ENCODE results near the gene SGMS1. TPM values are rescaled to one million over a fixed set of nuclear protein-coding genes. Genes with fewer than 3 reads are reported as not detected.

The SGMS1 gene
- total and polyA plus RNA-seq, 2 experiments from 2014 or later: 15.0 to 34.7 TPM

DNA sequence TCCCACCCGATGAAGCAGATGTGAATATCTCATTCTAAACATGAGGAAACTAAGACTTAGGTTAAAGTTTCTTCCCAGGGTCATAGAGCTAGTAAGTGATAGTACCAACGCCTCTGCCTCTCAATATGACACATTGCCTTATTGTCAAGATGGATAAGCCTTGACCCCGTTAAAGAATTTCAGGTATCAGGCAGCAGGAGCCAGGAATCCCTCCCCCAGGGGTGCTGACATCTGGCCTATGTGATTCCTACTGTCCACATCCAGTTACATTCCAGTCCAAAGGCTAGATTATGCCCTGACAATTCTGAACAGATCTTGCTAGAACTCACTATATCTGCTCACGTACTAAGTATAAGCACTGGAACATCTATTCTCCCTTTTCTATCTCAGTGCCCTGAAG lies 314.4 kb downstream of the SGMS1 start (continued):
- no peak for TF ChIP-seq CREB1 (CRISPR knock-in tag; IDR thresholded peaks at IDR 0.05; ENCODE audit: low read depth)
- TF ChIP-seq ETS1 (IDR thresholded peaks at IDR 0.05): no peak
- no peak for TF ChIP-seq ZNF331 (CRISPR knock-in tag; IDR thresholded peaks at IDR 0.05; ENCODE audit: low read depth)
- no peak for TF ChIP-seq CTCF (conservative IDR thresholded peaks at IDR 0.05; ENCODE audit: low read depth in 2 of 2)

GRCh38 chr10:50304660-50305059 lies 319.1 kb downstream of the SGMS1 start:
- Mint-ChIP-seq H3K9me3 (no peaks in the 10 kb centered on the region), H3K36me3 (ENCODE audit: low read depth) (peaks cover under 1% of the 10 kb centered on the region; the same call in 1 of the 3 replicates), H3K4me1 (no peaks in the 10 kb centered on the region), H3K27me3 (ENCODE audit: insufficient read depth, low read depth, poor library complexity) (no peaks in the 10 kb centered on the region), H3K27ac (no peak overlapping the region), H3K4me3 (no peak overlapping the region)
- H3K4me3 ChIP-seq: no peak overlapping the region
- no peaks in the 10 kb centered on the region for H3K9me2 ChIP-seq (ENCODE audit: insufficient read depth)
- no peaks in the 10 kb centered on the region for H3F3A ChIP-seq (replicated peaks; ENCODE audit: low read depth)
- no peaks in the 10 kb centered on the region for H3K4me1 ChIP-seq (ENCODE audit: insufficient read depth)
- H3K27me3 ChIP-seq (ENCODE audit: insufficient read depth): no peaks in the 10 kb centered on the region
- H4K20me1 ChIP-seq (replicated peaks; ENCODE audit: insufficient read depth): no peaks in the 10 kb centered on the region
- no peak for TF ChIP-seq NANOG (IDR thresholded peaks at IDR 0.05; ENCODE audit: borderline replicate concordance)
- DNase-seq (ENCODE audit: low spot score): no peak
- H3K36me3 ChIP-seq (ENCODE audit: insufficient read depth): 0 out of 2 replicates have a peak, but pooled peaks cover 4% of the 10 kb centered on the region
- no peak for ATAC-seq
- H3K79me2 ChIP-seq (replicated peaks; ENCODE audit: insufficient read depth): no peaks in the 10 kb centered on the region
- no peak overlapping the region for H2AFZ ChIP-seq
- no peak overlapping the region for H3K27ac ChIP-seq (ENCODE audit: low read depth)
- no peak overlapping the region for H3K4me2 ChIP-seq

GRCh38 chr10:50299948-50300669 lies 323.6 kb downstream of the SGMS1 start:
- H3K4me1 Mint-ChIP-seq: no peaks in the 10 kb centered on the region
- ATAC-seq (no peak), DNase-seq (ENCODE audit: low spot score) (no peak)
- Histone ChIP-seq H3F3A (replicated peaks; ENCODE audit: low read depth) (no peaks in the 10 kb centered on the region), H3K9me2 (ENCODE audit: insufficient read depth) (no peaks in the 10 kb centered on the region; the same call in 1 of the 2 replicates), H3K27ac (ENCODE audit: low read depth) (no peak overlapping the region), H4K20me1 (replicated peaks; ENCODE audit: insufficient read depth) (no peaks in the 10 kb centered on the region), H3K4me2 (no peak overlapping the region), H3K36me3 (ENCODE audit: insufficient read depth) (no peaks in the 10 kb centered on the region), H3K4me1 (ENCODE audit: insufficient read depth) (no peaks in the 10 kb centered on the region), H3K79me2 (replicated peaks; ENCODE audit: insufficient read depth) (no peaks in the 10 kb centered on the region), H2AFZ (no peak overlapping the region), H3K27me3 (ENCODE audit: insufficient read depth) (no peaks in the 10 kb centered on the region), H3K4me3 (no peak overlapping the region)
- no peaks in the 10 kb centered on the region for H3K36me3 Mint-ChIP-seq (ENCODE audit: low read depth)
- H3K27ac Mint-ChIP-seq: no peak overlapping the region
- H3K4me3 Mint-ChIP-seq: no peak overlapping the region
- peaks cover 2% of the 10 kb centered on the region; the same call in 2 of the 3 replicates for H3K9me3 Mint-ChIP-seq
- H3K27me3 Mint-ChIP-seq (ENCODE audit: insufficient read depth, low read depth, poor library complexity): peaks cover 1% of the 10 kb centered on the region
- TF ChIP-seq CTCF (conservative IDR thresholded peaks at IDR 0.05; ENCODE audit: low read depth in 2 of 2) (no peak), JUNB (IDR thresholded peaks at IDR 0.05; ENCODE audit: unreplicated experiment) (no peak), ETS1 (IDR thresholded peaks at IDR 0.05) (no peak), CREB1 (CRISPR knock-in tag; IDR thresholded peaks at IDR 0.05; ENCODE audit: low read depth) (no peak), STAT1 (IDR thresholded peaks at IDR 0.05; ENCODE audit: unreplicated experiment) (no peak), POLR2AphosphoS5 (IDR thresholded peaks at IDR 0.05; ENCODE audit: low read depth) (no peak)
